Measurements from ENCODE around the gene EVA1A.

GRCh38 chr2:75559680-75560021 is 1.1 kb downstream of the EVA1A start:
- TF ChIP-seq POLR2A (IDR thresholded peaks at IDR 0.05) (no peak), CTCF (IDR thresholded peaks at IDR 0.05 in 4 of 5, conservative IDR thresholded peaks at IDR 0.05 in 1 of 5) (no peak)
